Measurements from ENCODE around the gene GLIS2.
A peak's percentile ranks its signal among the peaks of the same experiment; 100 is the strongest.

Gene GLIS2

GRCh38 chr16:4354512-4355409 is 38.9 kb downstream of the GLIS2 start:
- DNase-seq, result no peak

GRCh38 chr16:4356820-4357219 is 41.0 kb downstream of the GLIS2 start:
- DNase-seq, result no peak

GRCh38 chr16:4358236-4358635 is 42.4 kb downstream of the GLIS2 start:
- no peak for DNase-seq

- DNase-seq, result peak; percentile 72
Measured at GRCh38 chr16:4358831-4359561, 43.1 kb downstream of the GLIS2 start.

- DNase-seq, result no peak
Measured at GRCh38 chr16:4359914-4360313, 44.0 kb downstream of the GLIS2 start.

GRCh38 chr16:4360538-4361021 is 44.7 kb downstream of the GLIS2 start:
- no peak for DNase-seq

- DNase-seq, result no peak
Measured at GRCh38 chr16:4361033-4361943, 45.4 kb downstream of the GLIS2 start.

- no peak for DNase-seq
Measured at GRCh38 chr16:4361944-4362311, 46.1 kb downstream of the GLIS2 start.

GRCh38 chr16:4362476-4363135 is 46.7 kb downstream of the GLIS2 start:
- no peak for DNase-seq

- DNase-seq, result no peak
Measured at GRCh38 chr16:4364196-4365013, 48.5 kb downstream of the GLIS2 start.

- DNase-seq, result no peak
Measured at GRCh38 chr16:4365014-4365406, 49.1 kb downstream of the GLIS2 start.

- DNase-seq, result no peak
Measured at GRCh38 chr16:4365615-4366014, 49.7 kb downstream of the GLIS2 start.

- no peak for DNase-seq
Measured at GRCh38 chr16:4366016-4366415, 50.1 kb downstream of the GLIS2 start.

- no peak for DNase-seq
Measured at GRCh38 chr16:4367393-4367856, 51.6 kb downstream of the GLIS2 start.

GRCh38 chr16:4369007-4369733 is 53.3 kb downstream of the GLIS2 start:
- no peak for DNase-seq

- no peak for DNase-seq
Measured at GRCh38 chr16:4370151-4370550, 54.3 kb downstream of the GLIS2 start.

GRCh38 chr16:4370570-4371356 is 54.9 kb downstream of the GLIS2 start:
- DNase-seq, result no peak

GRCh38 chr16:4371357-4372000 is 55.6 kb downstream of the GLIS2 start, which contains the start of gene VASN:
Gene VASN, plus strand, starts transcription at chr16:4371848. Its CDS starts 9,030 bp downstream, at chr16:4380878.
- DNase-seq, result peak; percentile 73

GRCh38 chr16:4372001-4372577 is 56.2 kb downstream of the GLIS2 start:
- peak; percentile 30 for DNase-seq

Measured in stimulated activated CD4-positive, alpha-beta T cell treated with anti-CD3 and anti-CD28 coated beads, Interleukin-4, amount 100 ng/mL, for 24 hours (primary cell).